ENCODE results near the gene SMKR1.

DNA sequence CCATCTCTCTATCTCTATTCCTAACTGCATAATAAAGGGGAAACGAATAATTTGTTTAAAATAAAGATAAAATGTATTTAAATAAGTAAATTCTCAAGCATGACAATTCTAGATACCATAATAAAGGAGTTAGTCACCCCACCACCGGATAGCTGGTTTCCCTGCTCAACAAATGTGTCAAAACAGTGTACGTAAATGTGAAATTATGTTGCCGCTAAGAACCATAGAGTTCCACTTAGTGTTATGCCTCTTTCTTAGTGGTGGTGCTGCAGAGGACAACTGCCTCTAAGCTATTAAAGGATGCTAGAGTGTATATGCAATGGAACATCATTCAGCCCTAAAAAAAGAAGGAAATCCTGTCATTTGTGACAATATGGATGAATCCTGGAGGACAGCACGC is 42.4 kb downstream of the SMKR1 start:
- TF ChIP-seq, protein P1, sequence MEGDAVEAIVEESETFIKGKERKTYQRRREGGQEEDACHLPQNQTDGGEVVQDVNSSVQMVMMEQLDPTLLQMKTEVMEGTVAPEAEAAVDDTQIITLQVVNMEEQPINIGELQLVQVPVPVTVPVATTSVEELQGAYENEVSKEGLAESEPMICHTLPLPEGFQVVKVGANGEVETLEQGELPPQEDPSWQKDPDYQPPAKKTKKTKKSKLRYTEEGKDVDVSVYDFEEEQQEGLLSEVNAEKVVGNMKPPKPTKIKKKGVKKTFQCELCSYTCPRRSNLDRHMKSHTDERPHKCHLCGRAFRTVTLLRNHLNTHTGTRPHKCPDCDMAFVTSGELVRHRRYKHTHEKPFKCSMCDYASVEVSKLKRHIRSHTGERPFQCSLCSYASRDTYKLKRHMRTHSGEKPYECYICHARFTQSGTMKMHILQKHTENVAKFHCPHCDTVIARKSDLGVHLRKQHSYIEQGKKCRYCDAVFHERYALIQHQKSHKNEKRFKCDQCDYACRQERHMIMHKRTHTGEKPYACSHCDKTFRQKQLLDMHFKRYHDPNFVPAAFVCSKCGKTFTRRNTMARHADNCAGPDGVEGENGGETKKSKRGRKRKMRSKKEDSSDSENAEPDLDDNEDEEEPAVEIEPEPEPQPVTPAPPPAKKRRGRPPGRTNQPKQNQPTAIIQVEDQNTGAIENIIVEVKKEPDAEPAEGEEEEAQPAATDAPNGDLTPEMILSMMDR (IDR thresholded peaks at IDR 0.05) = no peak
- TF ChIP-seq POLR2A (IDR thresholded peaks at IDR 0.05) = no peak
- TF ChIP-seq POLR2AphosphoS5 (IDR thresholded peaks at IDR 0.05) = no peak
